Activated T-cell treated with anti-CD3 and anti-CD28 coated beads, Interleukin-2, amount 50 U/mL, for 1 hour (primary cell): ENCODE data around the gene SMCHD1.
"Not testable (repeated sequence)": the region's sequence is repeated elsewhere in the genome, so short reads cannot be mapped to it uniquely, and the experiment has no call there.

Experiments
- DNase-seq: peaks from one replicate; pipeline ENCODE4 v3.0.0-alpha.2; 2020

Gene SMCHD1

DNA sequence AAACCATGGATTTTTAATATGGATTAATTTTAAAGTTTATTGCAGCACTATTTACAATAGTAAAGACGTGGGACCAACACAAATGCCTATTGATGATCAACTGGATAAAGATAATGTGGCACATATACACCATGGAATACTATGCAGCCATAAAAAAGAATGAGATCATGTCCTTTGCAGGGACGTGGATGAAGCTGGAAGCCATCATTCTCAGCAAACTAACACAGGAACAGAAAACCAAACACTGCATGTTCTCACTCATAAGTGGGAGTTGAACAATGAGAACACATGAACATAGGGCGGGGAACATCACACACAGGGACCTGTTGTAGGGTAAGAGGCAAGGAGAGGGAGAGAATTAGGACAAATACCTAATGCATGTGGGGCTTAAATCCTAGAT is 5.3 kb downstream of the SMCHD1 start:
- not testable (repeated sequence) for DNase-seq

DNA sequence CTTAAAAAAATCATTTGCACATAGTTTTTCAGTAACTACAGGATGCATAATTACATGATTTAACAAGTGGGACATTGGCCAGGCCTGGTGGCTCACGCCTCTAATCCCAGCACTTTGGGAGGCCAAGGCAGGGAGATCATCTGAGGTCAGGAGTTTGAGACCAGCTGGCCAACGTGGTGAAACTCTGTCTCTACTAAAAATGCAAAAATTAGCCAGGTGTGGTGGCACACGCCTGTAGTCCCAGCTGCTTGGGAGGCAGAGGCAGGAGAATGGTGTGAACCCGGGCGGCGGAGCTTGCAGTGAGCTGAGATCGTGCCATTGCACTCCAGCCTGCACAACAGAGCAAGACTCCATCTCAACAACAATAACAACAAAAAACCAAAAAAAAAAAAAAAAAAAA is 6.8 kb downstream of the SMCHD1 start:
- DNase-seq: not testable (repeated sequence)

- no peak for DNase-seq
Observed at GRCh38 chr18:2662990-2663389, 7.5 kb downstream of the SMCHD1 start.

- no peak for DNase-seq
Observed at GRCh38 chr18:2672410-2672809, 16.9 kb downstream of the SMCHD1 start.

- DNase-seq: no peak
Observed at GRCh38 chr18:2672872-2673271, 17.3 kb downstream of the SMCHD1 start.

GRCh38 chr18:2678933-2679332 is 23.4 kb downstream of the SMCHD1 start:
- DNase-seq: not testable (repeated sequence)

- DNase-seq: no peak
Observed at GRCh38 chr18:2680216-2680792, 24.8 kb downstream of the SMCHD1 start.

- no peak for DNase-seq
Observed at GRCh38 chr18:2681993-2682603, 26.6 kb downstream of the SMCHD1 start.

DNA sequence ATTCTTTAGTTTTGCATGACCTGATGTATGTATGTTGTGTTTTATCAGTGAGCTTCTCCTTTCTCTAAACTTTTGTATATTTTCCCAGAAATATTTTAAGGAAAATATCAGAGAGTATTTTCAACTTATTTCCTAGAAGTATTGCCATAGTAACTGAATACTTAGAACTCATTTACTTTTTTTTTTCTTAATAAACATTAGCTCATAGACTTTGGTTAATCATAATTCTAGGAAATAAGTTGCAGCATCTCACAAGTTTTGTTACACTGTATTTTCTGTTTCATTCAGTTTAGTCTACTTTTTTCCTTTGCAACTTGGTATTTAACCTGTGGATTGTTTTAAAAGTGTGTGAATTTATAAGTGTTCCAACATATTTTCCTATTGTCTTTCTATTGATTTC is 27.5 kb downstream of the SMCHD1 start:
- DNase-seq: no peak

DNA sequence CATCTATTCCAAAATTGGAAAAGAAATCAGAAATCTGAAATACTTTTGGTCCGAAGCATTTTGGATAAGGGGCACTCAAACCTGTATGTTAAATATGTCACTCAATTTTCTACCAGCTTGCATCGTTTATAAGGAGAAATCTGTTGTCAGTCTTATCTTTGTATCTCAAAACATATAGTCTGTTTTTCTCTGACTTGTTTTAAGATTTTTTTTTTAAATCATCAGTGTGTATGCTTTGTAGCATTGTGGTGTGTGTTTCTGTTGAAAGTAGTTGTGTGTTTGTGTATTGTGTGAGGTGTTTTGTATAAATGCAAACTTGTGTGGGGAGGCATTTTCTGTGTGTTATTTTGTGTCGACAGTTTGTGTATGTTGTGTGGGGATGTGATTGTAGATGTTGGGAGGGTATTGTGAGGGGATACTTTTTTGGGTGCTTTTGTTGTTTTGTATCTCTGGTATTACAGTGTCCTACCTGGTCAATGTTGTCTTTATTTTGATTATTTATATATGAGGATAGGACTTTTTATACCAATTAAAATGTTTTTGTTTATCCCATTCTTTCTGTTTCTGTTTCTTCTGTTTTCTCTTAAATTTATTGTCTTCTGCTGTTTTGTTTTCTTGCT is 30.9 kb downstream of the SMCHD1 start:
- DNase-seq: no peak

DNA sequence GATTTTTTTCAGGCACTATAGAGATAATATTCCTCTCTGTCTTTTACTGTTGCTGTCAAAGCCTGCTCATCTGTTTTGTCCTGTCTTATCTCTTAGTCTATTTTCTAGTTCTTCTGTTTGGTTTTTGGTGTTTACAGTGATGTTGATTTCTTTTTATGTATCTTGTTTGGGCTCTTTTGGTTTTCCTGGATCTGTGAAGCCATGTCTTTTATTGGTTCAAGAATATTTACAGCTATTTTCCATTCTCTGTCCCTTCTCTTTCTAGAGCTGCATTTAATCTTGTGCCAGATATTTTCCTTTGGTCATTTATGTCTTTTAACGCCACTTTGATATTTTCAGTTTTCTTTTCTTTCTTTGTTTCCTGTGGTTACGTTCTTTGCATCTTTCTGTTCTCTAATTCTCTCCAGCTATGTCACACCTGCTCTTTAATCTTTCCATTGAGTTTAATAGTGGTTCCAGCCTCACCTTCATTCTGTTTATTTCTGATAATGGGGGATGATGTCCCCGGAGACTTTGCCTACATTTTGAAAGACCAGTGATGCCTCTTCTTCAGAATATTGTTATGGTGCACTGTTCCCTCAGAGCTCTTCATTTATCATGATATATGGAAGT is 32.0 kb downstream of the SMCHD1 start:
- DNase-seq: no peak

DNA sequence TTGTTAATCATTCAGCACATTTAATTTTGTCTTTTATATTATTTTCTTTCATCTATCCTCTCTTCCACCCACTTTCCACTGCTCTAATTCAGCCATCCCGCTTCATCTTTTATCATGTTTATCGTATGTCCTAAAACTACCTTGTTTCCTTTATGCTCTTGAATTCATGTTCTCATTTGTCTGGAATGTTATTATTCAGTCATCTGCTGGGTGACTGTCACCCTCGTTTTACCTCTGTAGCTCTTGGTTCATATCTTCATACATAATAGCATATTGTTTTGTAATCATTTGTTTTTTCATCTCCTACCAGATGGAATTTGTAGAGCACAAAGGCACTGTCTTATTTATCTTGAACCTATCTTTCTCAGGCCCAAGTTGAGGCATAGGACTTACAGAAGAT is 37.0 kb downstream of the SMCHD1 start:
- DNase-seq: no peak

DNA sequence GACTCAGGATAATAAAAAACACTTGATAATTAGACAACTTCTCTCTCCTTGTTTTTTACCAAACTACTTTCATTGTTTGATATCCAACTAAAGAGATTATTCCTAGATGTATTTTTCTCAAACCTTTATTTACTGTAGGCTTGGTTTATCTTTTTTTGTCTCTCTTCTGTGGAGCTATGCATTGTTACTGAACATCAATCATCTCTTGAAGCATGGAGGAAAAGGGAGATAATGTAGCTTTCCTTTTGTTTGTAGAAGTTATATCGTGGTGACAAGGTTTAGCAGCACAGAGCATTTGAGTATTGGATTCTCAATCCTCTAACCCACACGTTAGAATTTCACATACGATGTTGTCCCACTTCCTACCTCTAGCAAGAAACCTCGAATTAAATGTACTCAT is 41.7 kb downstream of the SMCHD1 start:
- DNase-seq: no peak

DNA sequence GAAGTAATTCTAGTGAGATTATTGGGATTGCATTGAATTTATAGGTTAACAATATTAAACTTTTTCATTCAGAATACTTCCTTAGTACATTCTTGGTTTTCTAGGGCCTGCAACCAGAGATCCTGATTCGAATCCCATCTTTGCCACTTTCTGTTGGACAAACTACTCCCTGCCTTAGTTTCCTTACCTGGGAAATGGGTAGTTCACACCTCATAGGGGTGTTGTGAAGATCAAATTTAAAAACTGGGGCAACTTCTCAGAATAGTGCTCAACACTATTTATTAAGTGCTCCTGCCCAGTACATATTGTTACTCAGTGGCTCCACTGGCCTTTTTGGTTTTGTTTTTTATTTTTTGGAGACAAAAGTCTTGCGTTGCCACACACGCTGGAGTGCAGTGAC is 43.5 kb downstream of the SMCHD1 start:
- no peak for DNase-seq

DNA sequence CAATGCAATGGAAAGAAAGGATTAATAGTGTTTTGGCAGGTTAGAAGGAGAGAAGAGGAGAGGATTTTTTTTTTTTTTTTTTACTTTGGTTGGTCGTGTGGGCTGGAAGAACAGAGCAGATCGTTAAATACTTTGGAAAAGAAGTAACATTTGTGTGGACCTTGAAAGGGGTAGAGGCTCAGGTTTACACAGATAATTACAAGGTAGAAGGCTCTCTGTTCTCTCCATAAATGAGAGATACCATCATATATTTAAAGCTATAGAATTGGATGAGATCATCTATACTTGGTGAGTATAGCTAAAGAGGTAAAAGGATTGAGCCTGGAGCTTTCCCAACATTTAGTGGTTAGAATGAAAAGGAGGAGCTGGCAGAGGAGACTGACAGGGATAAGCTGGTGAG is 49.0 kb downstream of the SMCHD1 start:
- DNase-seq: no peak

- DNase-seq: no peak
Observed at GRCh38 chr18:2706903-2707302, 51.4 kb downstream of the SMCHD1 start.

DNA sequence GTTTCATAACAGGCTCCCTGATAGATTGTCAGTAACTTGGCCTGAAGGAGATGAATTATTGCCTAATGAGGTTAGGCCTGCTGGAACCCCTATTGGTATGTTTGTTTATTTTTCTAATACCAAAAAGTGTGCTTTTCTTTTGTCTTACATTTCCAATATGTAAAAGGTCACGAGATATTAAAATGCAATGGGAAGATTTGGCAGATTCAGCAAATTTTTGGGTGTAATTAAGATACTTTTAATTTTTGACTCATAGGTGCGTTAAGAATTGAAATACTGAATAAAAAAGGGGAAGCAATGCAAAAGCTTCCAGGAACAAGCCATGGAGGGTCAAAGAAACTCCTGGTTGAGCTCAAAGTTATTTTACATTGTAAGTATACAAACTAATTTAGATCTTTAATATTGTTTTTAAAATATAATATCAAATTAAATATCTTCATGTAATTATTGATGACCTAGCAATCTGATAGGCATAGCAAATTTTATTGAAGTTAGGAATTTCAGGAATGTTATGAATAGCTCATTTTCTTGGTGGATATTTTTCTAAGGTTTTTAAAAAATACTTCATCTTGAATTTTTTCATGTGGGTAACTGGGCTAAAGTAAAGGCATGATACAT is 52.1 kb downstream of the SMCHD1 start:
- no peak for DNase-seq

GRCh38 chr18:2709316-2709715 is 53.8 kb downstream of the SMCHD1 start:
- no peak for DNase-seq

- no peak for DNase-seq
Observed at GRCh38 chr18:2714140-2714539, 58.6 kb downstream of the SMCHD1 start.

DNA sequence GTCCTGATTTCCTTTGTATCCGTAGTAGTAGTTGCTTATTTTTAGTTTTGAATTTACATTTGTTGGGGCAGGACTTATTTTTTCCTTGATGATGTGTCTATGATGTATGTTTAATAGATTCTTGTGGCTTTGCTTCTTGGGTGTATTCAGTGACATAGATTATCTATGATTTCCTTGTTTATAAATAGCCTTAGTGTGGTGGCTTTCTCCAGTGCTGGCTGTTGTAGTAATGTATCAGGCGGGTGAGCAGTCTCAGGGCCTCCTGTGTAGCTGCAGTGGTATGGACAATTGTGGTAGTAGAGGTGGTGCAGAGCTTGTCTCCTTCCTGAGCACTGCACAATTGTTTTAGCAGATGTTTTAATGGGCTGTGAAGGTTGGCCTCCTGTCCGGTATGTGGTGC is 60.5 kb downstream of the SMCHD1 start:
- DNase-seq: no peak

- DNase-seq: no peak
Observed at GRCh38 chr18:2716394-2717326, 61.1 kb downstream of the SMCHD1 start.

- DNase-seq: no peak
Observed at GRCh38 chr18:2717407-2717806, 61.9 kb downstream of the SMCHD1 start.

GRCh38 chr18:2719040-2719439 is 63.5 kb downstream of the SMCHD1 start:
- no peak for DNase-seq
